COLO668 (cell line): ENCODE data around the gene TMEM117.
"Not testable (repeated sequence)": the region's sequence is repeated elsewhere in the genome, so short reads cannot be mapped to it uniquely, and the experiment has no call there.

Experiments
- DNase-seq: peaks from one replicate; lab custom pipeline; 2025; ENCODE audit not compliant: unreplicated experiment; lab: John Stamatoyannopoulos, UW

The TMEM117 gene

GRCh38 chr12:44017216-44017615 lies 181.3 kb downstream of the TMEM117 start:
- no peak for DNase-seq

GRCh38 chr12:44019118-44019517 lies 183.2 kb downstream of the TMEM117 start:
- DNase-seq, result no peak

GRCh38 chr12:44020555-44020954 lies 184.7 kb downstream of the TMEM117 start:
- no peak for DNase-seq

GRCh38 chr12:44021471-44021971 lies 185.6 kb downstream of the TMEM117 start:
- DNase-seq, result no peak

GRCh38 chr12:44025499-44025898 lies 189.6 kb downstream of the TMEM117 start:
- no peak for DNase-seq

GRCh38 chr12:44026046-44026445 lies 190.2 kb downstream of the TMEM117 start:
- DNase-seq, result no peak

- DNase-seq, result not testable (repeated sequence)
These were observed 191.0 kb downstream of the TMEM117 start for GRCh38 chr12:44026926-44027325.

GRCh38 chr12:44029194-44029593 lies 193.3 kb downstream of the TMEM117 start:
- no peak for DNase-seq

GRCh38 chr12:44031472-44032185 lies 195.7 kb downstream of the TMEM117 start:
- DNase-seq, result no peak

GRCh38 chr12:44034906-44035305 lies 199.0 kb downstream of the TMEM117 start:
- no peak for DNase-seq

- DNase-seq, result no peak
These were observed 201.1 kb downstream of the TMEM117 start for GRCh38 chr12:44036875-44037443.

- no peak for DNase-seq
These were observed 202.5 kb downstream of the TMEM117 start for GRCh38 chr12:44038411-44038810.

- DNase-seq, result not testable (repeated sequence)
These were observed 208.6 kb downstream of the TMEM117 start for GRCh38 chr12:44044491-44044890.

GRCh38 chr12:44046732-44047417 lies 211.0 kb downstream of the TMEM117 start:
- DNase-seq, result no peak

- no peak for DNase-seq
These were observed 216.7 kb downstream of the TMEM117 start for GRCh38 chr12:44052554-44052953.

GRCh38 chr12:44053549-44054127 lies 217.8 kb downstream of the TMEM117 start:
- no peak for DNase-seq

- no peak for DNase-seq
These were observed 218.4 kb downstream of the TMEM117 start for GRCh38 chr12:44054281-44054680.

GRCh38 chr12:44058366-44058765 lies 222.5 kb downstream of the TMEM117 start:
- no peak for DNase-seq

- DNase-seq, result no peak
These were observed 223.6 kb downstream of the TMEM117 start for GRCh38 chr12:44059476-44059875.

GRCh38 chr12:44063671-44064070 lies 227.8 kb downstream of the TMEM117 start:
- DNase-seq, result no peak

- DNase-seq, result no peak
These were observed 241.0 kb downstream of the TMEM117 start for GRCh38 chr12:44076871-44077270.

- DNase-seq, result no peak
These were observed 241.4 kb downstream of the TMEM117 start for GRCh38 chr12:44077294-44077693.
